Islet of Langerhans (tissue), 1 donor: ENCODE results near the gene B3GNT5.
A peak's percentile ranks its signal among the peaks of the same experiment; 100 is the strongest.
"Not testable (repeated sequence)": the region's sequence is repeated elsewhere in the genome, so short reads cannot be mapped to it uniquely, and the experiment has no call there.

ENCODE experiments used
- FAIRE-seq: peaks from one replicate; lab custom pipeline; 2011; peaks lifted over from hg19 to GRCh38; lab: Jason Lieb, UNC

The B3GNT5 gene

DNA sequence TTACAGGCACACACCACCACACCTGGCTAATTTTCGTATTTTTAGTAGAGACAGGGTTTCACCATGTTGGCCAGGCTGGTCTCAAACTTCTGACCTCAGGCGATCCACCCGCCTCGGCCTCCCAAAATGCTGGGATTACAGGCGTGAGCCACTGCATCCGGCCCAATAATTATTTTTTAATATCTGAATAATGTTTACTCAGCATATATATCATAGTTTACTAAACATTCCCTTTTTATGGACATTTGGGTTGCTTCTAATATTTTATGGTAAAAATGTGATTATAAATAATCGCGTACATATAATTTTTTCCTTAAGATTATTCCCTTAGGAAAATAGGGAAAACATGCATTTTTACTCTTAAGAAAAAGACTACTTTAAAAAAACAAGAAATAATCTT, 22.8 kb upstream of the B3GNT5 start:
- not testable (repeated sequence) for FAIRE-seq

DNA sequence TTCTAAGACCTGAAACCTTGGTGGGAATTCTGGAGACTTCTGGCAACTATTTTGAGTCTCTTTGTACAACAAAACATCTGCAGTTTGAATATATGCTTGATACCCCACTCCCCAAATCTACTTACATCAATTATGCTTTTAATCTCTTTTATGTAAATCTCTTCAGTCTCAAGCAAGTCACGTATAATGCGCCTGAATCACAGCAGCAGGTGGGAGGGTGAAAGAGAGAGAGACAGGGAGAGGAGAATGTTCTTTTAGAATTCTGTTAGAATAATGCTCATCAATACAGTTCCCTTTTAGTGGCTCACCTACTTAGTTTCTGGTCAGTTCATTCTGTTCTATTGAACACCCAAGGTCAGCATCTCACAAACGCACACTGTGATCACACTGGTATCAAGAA, 22.2 kb upstream of the B3GNT5 start:
- FAIRE-seq, result no peak

DNA sequence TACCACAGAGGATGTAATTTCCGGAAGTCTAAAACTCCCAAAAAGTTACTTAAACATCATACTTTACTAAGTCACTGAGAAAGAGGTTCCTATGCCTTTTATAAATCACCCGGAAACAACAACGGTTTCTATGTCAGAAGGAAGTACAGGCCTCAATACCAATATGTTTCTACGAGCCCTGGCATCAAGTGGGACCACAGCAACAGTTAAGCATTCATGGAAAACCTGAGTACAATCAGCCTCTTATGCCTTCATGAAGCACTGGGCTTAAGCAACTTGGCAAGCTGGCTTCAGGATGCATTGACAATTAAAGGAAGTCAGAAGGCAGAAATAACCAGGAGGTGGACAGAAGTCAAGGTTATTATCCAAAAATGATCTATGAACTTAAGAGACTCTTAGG, 19.1 kb upstream of the B3GNT5 start:
- FAIRE-seq, result peak; percentile 93

DNA sequence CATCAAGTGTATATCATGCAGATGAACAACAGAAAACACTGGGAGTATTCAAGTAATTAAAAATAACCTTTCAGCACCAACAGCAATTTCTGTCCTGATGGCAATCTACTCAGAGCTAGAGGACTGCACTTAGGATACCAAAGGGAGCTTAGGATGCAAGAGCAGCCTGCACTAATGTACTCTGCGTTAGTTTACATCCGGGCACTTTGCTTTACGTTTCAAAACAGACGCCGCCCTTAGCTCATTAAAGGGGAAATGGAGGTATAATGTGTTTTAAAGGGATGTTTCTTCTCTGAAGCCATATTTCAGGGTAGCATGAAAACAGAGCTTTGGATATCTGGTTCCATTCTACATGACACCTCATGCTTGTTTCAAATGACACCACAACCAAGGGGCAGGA, 14.0 kb upstream of the B3GNT5 start:
- FAIRE-seq, result no peak

DNA sequence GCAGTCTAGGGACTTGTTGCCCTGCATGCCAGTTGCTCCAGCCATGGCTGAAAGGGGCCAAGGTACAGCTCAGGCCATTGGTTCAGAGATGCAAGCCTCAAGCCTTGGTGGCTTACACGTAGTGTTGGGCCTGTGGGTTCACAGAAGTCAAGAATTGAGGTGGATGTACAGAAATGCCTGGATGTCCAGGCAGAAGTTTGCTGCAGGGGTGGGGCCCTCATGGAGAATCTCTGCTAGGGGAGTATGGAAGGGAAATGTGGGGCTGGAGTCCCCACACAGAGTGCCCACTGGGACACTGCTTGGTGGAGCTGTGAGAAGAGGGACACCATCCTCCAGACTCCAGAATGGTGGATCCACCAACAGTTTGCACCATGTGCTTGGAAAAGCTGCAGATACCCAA, 10.6 kb upstream of the B3GNT5 start:
- no peak for FAIRE-seq

DNA sequence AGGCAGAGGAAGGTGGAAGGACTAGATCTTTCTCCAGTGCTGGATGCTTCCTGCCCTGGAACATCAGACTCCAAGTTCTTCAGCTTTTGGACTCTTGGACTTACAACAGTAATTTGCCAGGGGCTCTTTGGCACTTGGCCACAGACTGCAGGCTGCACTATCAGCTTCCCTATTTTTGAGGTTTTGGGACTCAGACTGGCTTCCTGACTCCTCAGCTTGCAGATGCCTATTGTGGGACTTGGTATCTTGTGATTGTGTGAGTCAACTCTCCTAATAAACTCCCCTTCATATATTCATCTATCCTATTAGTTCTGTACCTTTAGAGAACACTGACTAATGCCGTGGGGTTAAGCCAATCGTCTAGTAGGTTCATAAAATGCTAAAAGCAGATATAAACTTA, 8.8 kb upstream of the B3GNT5 start:
- no peak for FAIRE-seq

DNA sequence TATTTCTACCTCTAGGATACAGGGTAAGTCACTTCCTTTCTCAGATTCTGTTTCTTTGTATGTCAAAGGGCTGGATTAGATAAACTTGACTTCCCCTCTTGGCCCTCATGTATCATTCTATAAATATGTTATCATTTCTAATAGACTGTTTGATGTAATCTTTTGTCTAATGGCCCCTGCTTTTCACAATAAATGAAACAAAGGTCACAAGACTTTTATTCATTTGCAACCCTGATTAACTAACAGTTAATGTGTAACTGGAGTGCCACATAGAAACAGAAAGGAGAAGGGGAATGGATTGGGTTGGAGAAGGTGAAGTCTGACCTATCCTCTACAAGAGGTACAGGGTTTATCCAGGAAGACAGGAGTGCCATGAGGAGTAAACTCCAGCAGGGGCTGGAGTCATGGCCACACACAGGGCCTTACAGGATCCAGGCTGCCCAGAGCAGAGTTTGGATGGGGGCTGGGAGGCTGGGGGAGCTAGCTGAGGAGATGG, 8.0 kb upstream of the B3GNT5 start:
- FAIRE-seq, result no peak

DNA sequence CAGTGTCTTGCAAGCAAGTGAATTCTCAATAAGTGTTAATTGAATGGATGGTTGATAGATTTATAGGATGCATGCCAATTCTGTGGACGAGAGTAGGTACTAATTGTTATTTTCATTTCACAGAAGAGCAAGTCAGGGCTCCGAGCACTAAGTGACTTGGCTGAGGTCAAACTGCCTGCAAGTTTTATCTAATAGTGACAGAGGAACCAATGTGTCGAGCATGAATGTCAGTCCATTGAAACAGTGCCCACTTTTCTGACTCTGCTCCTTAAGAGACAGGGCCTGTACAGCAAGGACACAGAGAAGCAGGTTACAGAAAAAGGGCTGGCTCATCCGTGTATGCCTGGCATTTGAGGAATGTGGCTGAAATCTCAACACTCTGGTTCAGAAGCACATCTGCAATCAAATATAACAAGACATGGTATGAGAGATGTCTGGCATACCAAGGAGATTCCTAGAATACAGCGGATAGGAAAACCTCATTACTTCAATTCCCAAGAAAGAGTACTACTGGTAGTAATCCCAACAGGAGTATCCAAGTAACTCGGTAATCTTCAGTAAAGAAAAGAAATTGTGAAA, 6.0 kb upstream of the B3GNT5 start:
- FAIRE-seq, result no peak

DNA sequence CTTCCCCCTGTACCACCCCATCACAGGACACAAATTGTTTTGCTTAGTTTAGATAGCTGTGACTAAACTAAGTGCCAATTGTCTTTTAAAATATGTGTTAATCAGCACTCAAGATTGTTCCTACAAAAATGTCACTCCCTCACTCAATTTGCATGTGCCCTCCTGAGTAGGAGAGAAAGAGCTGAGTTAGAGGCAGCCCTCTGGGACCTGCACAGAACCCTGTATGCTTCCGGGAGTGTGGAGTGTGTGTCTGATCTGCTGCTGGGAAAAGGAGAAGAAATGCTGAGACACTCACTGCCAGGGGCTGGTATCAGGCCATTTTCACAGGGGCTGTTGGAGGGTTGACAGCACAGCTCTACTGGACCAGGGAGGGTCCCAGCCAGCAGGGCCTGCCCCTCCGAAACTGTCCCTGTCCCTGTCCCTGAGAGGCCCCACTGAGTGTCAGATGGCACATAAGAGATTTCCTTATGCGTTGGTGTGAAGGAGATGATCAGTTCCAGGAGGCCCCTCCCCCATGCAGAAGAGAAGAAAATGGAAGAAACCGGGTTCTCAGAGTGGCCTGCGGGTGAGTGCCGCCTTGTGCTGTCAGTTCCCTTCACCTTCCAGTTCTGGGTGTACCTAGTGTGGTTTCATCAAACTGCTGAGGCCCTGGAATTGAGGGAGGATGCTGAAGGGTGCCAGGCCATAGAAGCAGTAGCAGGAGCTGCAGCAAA, 3.9 kb upstream of the B3GNT5 start:
- no peak for FAIRE-seq

DNA sequence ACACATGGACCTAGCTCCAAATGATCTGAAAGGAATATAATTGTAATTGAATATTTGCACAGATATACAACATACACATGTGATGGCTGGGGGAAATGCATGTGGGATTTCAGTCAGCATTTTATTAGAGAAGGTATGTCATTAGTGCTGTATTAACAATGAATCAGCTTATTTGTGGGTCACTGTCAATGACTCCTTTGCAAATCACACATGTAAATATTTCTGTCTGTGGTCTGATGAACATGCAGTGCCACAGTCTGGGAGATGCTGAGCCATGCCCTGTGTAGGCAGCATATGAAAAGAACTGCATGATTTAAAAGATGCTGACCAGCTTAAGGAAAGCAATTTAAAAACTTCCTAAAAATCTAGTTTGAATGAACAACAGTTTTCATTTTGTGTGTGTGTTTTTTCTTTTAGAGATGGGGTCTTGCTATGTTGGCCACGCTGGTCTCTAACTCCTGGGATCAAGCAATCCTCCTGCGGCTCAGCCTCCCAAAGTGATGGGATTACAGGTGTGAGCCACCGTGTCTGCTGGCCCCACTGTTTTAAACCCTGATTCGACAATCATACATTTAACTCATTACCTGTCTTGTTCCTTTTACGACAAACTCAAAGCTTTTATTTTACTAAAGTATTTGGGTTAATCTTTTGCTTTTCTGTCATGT, 803 bp upstream of the B3GNT5 start:
- no peak for FAIRE-seq

DNA sequence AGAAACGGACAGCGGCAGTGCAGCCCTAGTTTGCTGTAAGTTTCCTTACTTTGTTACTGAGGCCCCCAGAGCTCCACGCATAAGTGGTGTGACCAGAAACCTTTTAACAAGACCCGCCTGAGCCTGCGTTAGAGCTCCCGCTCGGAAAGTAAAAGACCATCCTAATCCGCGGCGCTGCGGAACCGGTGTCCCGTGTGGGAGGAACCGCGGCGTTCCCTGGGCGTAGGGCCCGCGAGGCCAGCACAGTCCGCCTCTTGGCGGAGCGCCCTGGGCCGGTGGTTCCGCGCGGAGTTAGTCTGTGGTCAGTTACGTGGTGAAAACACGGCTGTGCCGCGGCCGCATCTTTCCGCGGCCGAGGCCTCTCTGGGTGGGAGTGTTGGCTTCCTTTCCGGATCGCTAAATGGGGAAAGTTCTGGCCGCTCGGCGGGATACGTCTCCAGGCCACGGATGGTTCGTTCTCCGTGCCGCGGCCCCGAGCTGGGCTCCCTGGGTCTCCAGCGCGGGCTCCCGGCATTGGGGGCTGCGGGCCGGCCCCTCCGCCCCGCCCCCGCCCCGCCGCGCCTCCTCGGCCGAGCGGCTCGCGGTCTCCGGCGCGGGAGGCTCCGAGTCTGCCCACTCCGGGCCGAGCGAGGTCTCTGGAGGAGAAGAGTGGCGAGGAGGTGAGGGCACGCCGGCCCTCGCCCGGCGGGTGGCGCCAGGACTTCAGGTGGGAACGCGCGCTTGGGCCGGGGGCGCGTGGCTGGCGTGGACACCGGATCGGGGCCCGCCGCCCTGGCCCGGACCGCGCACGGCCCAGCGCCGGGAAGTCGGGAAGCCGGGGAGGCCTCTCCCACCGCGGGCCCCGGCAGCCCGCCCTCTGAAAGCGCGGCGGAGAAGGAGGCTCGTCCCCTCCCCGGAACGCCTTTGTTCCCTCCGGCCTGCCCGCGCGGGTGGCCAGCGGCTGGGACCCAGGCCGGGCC, 754 bp downstream of the B3GNT5 start:
- no peak for FAIRE-seq

DNA sequence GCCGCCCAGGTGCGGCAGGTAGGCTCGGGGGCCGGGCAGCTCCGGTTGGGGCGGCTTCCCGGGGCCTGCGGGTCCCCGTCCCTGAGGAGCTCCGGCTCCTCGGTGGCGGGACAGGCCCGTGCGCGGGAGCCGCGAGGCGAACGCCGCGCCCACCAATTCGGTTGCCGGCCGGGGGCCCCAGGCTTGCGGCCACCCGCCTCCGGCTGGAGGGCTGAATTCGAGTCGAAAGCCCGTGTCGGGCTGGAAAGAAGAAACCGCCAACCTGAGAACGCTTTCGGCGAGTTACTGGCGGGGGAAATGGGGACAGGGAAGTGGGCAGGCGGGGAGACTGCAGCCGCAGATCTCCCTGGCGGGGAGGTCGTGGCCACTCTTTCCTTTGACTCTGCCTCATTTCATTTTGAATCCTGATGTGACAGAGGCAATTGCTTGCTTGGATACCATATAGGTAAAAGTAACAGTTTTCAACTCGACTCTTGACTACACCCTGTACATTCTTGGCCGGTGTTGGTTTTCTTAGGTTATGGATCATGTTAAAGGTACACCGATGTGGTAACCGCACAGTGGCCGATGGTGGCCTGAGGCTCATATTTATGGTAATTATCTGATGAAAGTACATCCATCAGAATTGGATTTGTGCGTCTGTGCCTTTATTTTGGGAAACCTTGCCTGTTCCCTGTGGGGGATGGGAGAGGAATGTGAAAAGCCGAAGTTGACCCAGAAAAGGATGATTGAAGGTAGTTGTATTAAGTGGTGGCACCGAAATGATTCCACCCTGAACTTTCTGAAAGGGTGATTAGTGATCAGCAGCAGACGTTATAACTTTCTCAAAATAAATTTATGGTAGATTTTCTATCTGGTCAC, 1.7 kb downstream of the B3GNT5 start:
- no peak for FAIRE-seq

DNA sequence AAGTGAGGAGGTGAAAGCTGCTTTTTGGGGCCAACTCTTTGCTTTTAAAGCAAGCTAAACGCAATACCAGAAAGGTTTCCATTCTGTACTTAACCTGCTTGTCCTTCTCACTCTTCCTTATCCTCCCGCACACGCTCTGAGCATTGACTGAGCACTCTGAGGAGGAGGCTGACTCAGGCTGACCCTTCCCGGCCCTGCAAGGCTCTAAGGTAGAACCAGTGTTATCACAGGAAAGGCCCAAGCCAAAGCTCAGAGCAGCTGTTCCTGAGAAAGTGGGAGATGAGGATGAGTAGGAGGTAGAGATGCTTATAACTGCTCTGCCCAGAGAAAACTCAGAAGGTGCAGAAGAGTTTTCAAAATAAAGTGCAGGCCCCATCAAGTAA, 2.3 kb downstream of the B3GNT5 start:
- no peak for FAIRE-seq

DNA sequence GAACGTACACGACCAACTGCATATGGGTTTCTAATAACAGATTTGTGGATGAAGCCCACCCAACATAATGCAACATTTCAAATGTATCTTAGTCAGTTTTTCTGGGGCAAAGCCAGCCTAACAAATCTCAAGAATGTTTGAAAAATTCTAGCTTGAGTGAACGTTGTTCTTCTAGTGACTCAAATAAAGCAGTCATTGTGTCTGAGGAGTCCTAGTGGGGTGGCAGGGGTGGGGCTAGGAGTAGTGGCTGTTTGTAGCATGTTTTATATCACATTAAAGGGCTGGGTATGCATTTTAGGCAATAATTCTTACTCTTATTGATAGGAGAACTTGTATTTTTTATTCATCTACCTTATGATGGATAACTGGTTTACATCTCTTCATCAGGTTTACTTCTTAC, 6.0 kb downstream of the B3GNT5 start:
- no peak for FAIRE-seq

DNA sequence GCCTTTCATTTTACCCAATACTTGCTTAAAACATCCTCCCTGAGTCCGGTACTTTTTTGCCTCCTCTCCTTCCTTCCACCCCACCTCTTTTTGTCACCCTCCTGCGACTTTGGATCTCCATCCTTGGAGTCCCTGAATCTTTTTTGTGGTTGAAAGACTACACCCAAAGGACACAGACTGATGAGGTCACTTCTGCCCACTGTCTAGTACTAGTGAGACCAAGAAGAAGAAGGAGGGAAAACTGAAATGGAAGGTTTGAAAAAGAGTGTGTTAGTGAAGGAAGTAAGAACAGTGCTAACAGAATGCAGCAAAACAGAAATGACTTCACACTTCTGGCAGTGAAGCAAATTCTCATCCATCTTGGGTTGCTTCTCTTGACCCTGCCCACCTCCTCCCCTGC, 6.6 kb downstream of the B3GNT5 start:
- no peak for FAIRE-seq

DNA sequence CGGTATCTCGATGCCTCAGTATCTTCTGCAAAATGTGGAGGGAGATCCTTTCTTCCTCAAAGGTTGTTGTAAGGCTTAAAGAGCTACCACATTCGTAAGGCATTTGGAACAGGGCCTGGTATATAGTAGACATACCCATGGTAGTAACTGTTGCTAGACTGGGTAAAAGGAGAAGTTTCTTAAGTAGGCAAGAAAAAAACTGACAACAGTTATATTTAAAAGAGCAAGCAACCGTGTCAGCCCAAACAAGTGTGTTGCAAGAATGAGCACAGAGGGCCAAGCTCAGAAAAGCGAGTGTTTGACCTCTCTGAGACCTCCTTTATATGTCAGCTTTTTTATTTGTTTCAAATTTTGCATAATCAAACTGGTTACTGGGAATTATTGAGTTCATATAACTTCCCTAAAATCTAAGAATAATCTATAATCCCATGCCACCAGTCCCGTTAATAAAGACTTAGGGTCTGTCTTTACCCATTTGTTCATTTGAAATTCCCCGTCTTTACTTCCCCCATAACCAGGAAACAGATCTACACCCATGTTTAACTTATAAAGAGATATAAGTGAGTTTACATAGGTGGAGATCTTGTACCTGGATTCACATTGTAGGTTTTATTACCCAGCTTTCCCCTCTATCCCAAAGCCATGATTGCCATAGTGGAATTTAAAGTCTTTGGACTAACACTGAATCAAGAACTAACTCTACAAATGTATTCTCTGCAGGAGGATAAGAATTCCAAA, 7.3 kb downstream of the B3GNT5 start:
- no peak for FAIRE-seq

DNA sequence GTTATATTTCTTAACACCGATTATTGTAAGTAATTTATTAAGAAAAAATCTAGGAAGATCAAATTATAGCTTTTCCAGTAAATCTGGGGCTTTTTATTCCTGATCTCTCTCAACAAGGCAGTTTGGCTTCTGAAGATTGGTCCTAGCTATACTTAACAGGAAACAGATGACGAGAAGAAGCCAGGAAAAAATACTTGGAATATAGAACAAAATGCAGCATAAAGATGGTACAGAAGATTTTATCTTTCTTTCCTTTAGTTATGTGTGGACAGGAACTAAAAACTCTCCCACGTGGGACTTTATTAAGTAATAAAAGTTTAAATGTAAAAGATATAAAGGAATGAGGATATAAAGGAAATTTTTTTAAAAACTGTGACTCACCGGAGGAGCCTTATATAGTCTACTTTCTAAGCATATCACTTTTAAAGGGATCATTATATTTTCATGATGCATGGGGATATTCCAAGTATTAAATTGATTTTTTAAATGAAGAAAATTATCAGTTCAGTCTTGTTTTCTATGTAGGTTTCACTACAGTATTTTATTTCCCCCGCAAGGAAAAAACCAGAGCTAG, 8.2 kb downstream of the B3GNT5 start:
- no peak for FAIRE-seq

DNA sequence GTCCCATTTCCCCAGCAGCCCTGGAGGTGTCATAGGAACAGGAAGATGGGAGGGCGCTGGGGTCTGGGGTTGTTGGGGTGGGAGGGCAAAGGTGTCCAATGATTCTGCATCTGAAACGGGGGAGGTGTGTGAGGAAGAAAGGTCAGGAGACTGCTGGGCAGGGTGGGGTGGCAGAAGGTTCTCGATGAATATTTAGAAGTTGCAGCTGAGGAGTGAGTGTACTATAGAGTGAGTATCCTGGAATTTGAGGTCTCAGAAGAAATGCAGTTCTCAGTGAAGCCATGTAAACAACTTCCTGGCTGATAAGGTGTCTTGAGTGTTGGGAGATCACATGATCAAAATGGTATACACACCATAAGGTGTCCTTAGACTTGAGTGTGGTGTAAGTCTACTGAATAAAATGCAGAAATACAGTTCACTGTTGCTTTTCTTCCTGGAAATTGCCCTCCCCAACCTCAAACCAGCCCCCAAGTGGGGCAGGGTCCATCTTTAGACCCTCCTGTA, 9.9 kb downstream of the B3GNT5 start:
- no peak for FAIRE-seq

DNA sequence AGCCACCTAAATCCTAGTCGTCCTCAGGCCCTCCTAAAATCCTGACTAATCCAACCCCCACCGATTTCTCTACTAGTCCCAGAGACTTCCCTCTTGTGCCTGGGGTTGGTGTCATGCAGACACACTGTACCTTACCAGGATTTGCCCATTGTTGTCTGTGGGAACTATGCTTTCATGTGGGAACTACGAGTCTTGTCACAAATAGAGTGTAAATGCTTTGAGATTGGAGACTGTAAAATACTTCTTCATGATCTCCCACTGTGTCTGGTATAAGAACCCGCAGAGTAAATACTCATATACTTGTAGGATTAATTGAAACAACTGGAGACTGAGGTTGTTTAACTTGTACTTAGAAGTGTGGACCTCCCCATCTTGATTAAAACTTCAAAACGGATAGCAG, 11.2 kb downstream of the B3GNT5 start:
- FAIRE-seq, result no peak

DNA sequence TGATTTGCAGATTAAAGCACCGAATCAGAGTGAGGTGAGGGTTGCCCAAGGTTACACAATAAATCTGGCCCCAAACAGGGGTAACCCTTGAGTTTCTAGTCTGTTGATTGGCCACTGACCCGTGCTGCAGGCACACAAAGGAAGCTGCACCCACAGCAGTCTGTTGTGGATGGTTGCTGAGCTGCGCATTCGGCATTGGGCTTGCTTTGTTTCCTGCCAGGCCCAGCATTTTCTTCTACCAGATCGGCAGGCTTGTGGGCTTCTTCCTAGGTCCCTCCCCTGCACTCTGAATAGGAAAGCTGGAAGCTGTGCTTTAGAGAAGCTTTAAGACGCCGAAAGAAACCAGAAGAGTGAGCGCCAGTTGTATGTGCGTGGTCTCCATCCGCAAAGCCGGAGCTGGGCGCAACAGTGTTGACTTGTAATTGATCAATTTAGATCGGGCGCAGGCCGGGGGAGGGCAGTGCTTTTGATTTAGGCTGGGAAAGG, 12.1 kb downstream of the B3GNT5 start:
- no peak for FAIRE-seq
